ENCODE measurements around the gene UBTD2.
"Not testable (repeated sequence)": the region's sequence is repeated elsewhere in the genome, so short reads cannot be mapped to it uniquely, and the experiment has no call there.

Gene UBTD2

GRCh38 chr5:172248637-172249036, 34.9 kb downstream of the UBTD2 start:
- no peak for DNase-seq

DNA sequence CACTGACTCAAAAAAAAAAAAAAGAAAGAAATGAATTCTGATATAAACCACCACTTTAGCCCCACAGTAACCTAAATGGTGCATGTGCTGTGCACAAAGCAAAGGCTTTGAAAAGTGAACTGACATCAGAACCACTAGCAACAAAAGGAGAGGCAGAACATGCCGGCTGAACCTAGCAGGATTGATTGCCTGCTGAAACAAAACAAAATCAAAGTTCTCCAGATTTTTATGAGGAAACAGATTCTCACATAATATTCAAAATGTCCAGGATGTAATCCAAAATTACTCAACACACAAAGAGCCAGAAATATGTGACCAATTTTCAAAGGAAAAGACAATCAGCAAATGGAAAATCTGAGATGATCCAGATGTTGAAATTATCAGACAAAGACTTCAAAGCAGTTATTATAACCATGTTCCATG, 37.9 kb downstream of the UBTD2 start:
- DNase-seq = peak; percentile 27

DNA sequence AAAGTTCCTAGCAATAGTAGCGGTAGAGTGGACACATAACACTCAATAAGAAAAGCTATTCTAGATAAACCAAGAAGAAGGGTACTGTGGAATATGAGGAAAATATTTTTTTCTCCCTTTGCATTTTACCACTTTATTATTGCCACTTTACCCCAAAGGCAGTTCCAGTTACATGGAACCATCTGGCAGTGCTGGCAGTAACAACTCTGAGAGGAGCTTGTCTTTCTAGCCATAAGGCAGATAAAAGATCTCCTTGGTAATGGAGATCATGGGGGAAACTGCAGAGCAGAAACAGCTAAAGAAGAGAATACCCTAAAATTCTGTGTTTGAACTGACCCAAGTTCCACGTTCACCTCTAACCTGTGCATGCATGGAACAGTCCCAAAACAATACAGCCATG, 38.5 kb downstream of the UBTD2 start:
- no peak for DNase-seq

- no peak for DNase-seq
Observed at GRCh38 chr5:172243302-172243701, 40.3 kb downstream of the UBTD2 start.

- no peak for DNase-seq
Observed at GRCh38 chr5:172238334-172238733, 45.2 kb downstream of the UBTD2 start.

- peak; percentile 19 for DNase-seq
Observed at GRCh38 chr5:172235827-172236736, 47.5 kb downstream of the UBTD2 start.

- peak; percentile 13 for DNase-seq
Observed at GRCh38 chr5:172235132-172235780, 48.3 kb downstream of the UBTD2 start.

GRCh38 chr5:172234031-172234430, 49.5 kb downstream of the UBTD2 start:
- no peak for DNase-seq

DNA sequence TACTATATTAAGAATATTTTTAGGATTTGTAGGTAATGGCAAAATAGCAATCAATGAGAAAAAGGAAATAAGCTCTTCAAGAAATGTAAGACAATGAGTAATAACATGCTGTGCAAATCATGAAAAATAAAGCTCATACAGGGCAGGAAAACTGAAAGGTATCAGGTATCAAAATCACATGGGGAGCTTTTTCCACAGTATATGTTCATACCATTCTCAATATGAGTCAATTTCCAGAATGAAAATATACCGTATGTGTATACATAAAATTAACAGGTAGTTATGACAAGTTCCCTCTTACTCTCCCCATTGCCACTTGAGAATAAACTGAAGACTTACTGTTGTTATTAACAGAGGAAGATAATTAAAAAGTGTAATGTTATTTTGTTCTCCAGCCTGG, 53.7 kb downstream of the UBTD2 start:
- DNase-seq = no peak

DNA sequence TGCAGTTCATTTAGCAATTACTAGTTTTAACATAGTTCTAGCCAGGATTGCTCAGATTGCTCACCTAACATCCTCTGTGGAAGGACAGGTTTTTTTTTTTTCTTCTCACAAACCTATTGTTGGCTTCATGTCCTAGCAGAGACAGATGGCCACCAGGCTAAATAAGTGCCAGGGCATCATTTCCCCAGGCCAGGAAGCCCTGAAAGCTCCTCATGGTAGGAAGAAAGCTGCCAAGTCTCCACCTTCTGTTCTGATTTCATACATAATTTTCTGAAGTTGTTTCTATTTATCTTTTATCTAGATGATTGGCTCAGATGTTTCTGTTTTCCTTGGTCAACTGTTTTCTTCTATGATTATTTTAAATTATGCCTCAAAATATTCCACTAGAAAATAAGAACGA, 58.6 kb downstream of the UBTD2 start:
- DNase-seq = no peak

GRCh38 chr5:172223901-172224873, 59.4 kb downstream of the UBTD2 start:
- no peak for DNase-seq

- DNase-seq = no peak
Observed at GRCh38 chr5:172219296-172219695, 64.3 kb downstream of the UBTD2 start.

- DNase-seq = no peak
Observed at GRCh38 chr5:172216345-172216744, 67.2 kb downstream of the UBTD2 start.

- DNase-seq = no peak
Observed at GRCh38 chr5:172213126-172213525, 70.4 kb downstream of the UBTD2 start.

DNA sequence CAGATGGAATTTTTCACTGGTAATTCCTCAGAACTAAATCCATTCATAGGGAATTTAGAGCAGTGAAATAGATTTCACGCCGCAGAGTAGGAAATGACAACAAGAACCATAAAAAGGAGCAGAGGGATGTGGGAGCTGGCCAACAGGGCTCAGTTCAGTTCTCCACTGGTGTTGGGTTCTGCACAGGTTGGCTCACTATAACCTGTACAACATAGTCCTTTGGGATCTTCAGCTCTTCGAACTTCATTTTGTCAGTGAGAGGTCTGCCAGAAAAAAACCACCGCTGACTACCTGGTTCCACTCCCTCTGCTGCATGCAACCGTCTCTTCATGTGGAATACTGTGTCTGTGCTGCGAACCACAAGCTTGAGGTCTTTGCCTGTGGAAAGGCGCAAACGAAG, 71.9 kb downstream of the UBTD2 start:
- DNase-seq = no peak

- no peak for DNase-seq
Observed at GRCh38 chr5:172209714-172210113, 73.8 kb downstream of the UBTD2 start.

GRCh38 chr5:172207511-172207910, 76.1 kb downstream of the UBTD2 start:
- DNase-seq = no peak

DNA sequence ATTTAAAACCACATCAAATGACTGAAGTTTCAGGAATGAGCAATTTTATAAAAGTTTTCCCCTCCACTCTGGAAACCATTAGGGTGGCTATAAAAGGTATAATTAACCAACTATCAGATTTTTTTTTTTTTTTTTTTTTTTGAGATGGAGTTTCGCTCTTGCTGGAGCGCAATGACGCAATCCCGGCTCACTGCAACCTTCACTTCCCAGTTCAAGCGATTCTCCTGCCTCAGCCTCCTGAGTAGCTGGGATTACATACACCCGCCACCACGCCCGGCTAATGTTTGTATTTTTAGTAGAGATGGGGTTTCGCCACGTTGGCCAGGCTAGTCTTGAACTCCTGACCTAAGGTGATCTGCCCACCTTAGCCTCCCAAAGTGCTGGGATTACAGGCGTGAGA, 77.6 kb downstream of the UBTD2 start:
- DNase-seq = not testable (repeated sequence)

DNA sequence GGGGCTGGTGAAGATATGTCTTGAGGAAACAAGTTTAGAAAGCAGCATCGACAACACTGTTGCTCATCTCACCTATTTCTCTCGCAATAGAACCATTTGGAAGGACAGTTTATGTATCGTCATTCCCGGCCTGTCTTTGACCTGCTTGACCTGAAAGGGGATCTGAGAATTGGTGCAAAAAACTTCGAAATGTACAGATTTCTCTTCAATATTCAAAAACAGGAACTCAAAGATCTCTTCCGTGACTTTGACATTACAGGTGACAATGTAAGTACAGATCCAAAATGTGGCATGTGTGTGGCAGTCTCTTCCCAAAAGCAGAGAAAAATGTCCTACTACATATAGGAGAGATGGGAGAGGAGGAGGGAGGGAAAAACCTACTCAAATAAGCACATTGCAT, 83.1 kb downstream of the UBTD2 start:
- no peak for DNase-seq

DNA sequence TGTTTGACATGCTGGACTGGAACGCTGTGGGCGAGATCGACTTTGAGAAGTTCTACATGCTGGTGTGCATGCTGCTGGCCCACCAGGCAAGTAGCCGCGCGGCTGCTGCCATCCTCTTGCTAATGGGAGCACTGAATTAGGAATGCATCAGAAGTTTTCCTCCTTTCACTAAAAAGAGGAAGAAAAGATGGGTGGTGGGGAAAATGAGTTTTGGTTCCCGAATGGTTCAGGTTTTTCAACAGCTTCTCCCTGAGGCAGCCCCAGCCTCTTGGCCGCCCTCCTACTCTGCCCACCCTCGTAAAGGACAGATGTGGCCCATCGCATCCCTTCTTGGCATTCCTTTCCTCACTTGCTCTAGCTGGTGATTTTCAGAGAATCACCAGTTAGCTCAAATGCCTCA, 84.1 kb downstream of the UBTD2 start:
- DNase-seq = no peak

DNA sequence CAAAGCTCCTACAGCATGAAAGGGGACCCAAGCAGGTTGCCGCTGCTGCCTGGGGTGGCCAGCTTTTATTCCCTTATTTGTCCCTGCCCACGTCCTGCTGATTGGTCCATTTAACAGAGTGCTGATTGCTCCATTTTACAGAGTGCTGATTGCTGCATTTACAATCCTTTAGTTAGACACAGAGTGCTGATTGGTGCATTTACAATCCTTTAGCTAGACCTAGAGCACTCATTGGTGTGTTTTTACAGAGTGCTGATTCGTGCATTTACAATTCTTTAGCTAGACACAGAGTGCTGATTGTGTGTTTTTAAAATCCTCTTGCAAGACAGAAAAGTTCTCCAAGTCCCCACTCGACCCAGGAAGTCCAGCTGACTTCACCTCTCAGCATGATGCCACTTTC, 85.8 kb downstream of the UBTD2 start:
- DNase-seq = not testable (repeated sequence)

DNA sequence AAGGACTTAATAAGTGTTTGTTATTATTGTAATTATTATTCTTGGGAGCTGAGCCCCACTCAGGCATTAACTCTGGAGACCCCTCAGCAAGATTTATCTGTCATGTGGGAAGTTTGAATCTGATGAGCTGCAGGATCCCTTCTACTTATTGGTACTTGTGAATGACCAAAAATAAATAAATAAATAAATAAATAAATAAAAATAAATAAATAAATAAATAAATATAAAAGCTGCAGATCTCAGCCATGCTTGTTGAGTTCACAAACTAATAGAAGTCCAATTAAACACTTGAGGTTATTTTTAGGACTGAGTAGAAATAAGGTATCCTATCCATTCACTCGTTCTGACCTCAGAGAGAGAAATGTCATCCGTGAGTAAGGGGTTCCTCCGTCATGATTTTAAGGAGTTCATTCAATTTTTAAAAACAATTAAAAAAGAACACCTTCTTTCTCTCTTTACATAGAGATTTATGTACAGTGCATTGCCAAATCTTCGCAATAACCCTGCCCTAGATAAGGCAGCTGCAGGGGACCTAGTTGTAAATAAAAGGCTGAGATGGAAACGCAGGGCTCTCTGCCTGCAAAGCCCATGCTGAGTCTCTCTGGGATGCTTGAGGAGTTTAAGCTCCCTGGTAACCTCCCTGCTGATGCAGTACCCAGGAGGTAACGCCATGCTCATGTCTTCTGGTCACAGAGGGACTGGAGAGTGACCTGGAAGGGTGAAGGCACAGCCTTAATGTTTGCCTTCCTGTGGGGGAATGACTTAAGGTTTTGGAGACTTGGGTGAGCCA, 88.4 kb downstream of the UBTD2 start:
- no peak for DNase-seq
